ENCODE results near the gene BCL2L15. TPM values are rescaled to one million over a fixed set of nuclear protein-coding genes. Genes with fewer than 3 reads are reported as not detected.

Gene BCL2L15
- total and polyA plus RNA-seq, 2 donors (not counting 3 experiments of a cell fraction or from before 2014, with no cell fraction given): 0.28 to 0.29 TPM

GRCh38 chr1:113849072-113849471 lies 38.3 kb downstream of the BCL2L15 start:
- Histone ChIP-seq H3K4me3 (replicated peaks in 1 of 3; ENCODE audit: insufficient read depth in 1 of 3, low read depth in 1 of 3, low read length in 3 of 3) (no peak overlapping the region), H3K4me2 (ENCODE audit: insufficient read depth, low read length) (no peak overlapping the region), H2AFZ (ENCODE audit: low read depth, low read length) (no peak overlapping the region), H3K9me3 (replicated peaks; ENCODE audit: control insufficient read depth, insufficient read depth, low read length) (no peaks in the 10 kb centered on the region), H3K36me3 (ENCODE audit: control insufficient read depth in 2 of 2, extremely low read depth in 1 of 2, insufficient read depth in 2 of 2, low read length in 2 of 2) (no peaks in the 10 kb centered on the region), H3K79me2 (ENCODE audit: control insufficient read depth, insufficient read depth, low read length) (no peaks in the 10 kb centered on the region), H3K4me1 (ENCODE audit: control insufficient read depth, extremely low read depth, insufficient read depth, low read length) (no peaks in the 10 kb centered on the region), H3K27me3 (ENCODE audit: control insufficient read depth in 2 of 2, insufficient read depth in 2 of 2, low read length in 2 of 2) (no peaks in the 10 kb centered on the region), H3K9me1 (replicated peaks; ENCODE audit: control insufficient read depth, extremely low read depth, insufficient read depth, low read length) (no peaks in the 10 kb centered on the region), H3K27ac (ENCODE audit: insufficient read depth, low read depth, low read length) (no peak overlapping the region), H3K9ac (replicated peaks; ENCODE audit: extremely low read depth, insufficient read depth, low read length) (no peak overlapping the region), H4K20me1 (replicated peaks; ENCODE audit: control insufficient read depth, extremely low read depth, insufficient read depth, low read length) (no peaks in the 10 kb centered on the region)
- dilution Hi-C loops (cut with MboI; ENCODE audit: extremely low pct_ligation_motif_present, low sequenced_read_pairs) (no loop called here), intact Hi-C loops (cut with micrococcal nuclease) (no loop called here)
- POLR2A ChIA-PET: no interaction called here
- no TSS peak for BruUV-seq (replicated peaks)
- CTCF ChIA-PET: interaction anchor here (1.3 kb wide), 1 partner anchor 10 kb away, joined by 3 read pairs; no protein-coding TSS in a partner anchor
- no peak for TF ChIP-seq EZH2 (IDR thresholded peaks at IDR 0.05; ENCODE audit: borderline replicate concordance, low read depth, low read length, severe bottlenecking)
- TF ChIP-seq GATA2 (IDR thresholded peaks at IDR 0.05; ENCODE audit: insufficient read depth, insufficient read length, low read depth, low read length): no peak
- TF ChIP-seq POLR2AphosphoS5 (IDR thresholded peaks at IDR 0.05; ENCODE audit: insufficient read depth, low read depth, low read length): no peak
- FAIRE-seq: no peak
- DNase-seq (ENCODE audit: low read depth, low spot score): no peak

GRCh38 chr1:113846391-113847035 lies 40.9 kb downstream of the BCL2L15 start:
- no peaks in the 10 kb centered on the region for H3K36me3 ChIP-seq (ENCODE audit: control insufficient read depth in 2 of 2, extremely low read depth in 1 of 2, insufficient read depth in 2 of 2, low read length in 2 of 2)
- FAIRE-seq (no peak), DNase-seq (ENCODE audit: low read depth, low spot score) (no peak)
- TF ChIP-seq JUN (IDR thresholded peaks at IDR 0.05; ENCODE audit: borderline replicate concordance, insufficient read depth, insufficient read length, low read depth) (no peak), POLR2A (IDR thresholded peaks at IDR 0.05; ENCODE audit: low read depth, low read length) (no peak), MYC (IDR thresholded peaks at IDR 0.05; ENCODE audit: low read depth, low read length) (no peak), FOS (IDR thresholded peaks at IDR 0.05; ENCODE audit: borderline replicate concordance, insufficient read depth, low read length) (no peak), EZH2 (IDR thresholded peaks at IDR 0.05; ENCODE audit: borderline replicate concordance, low read depth, low read length, severe bottlenecking) (no peak), POLR2AphosphoS5 (IDR thresholded peaks at IDR 0.05; ENCODE audit: insufficient read depth, low read depth, low read length) (no peak), GATA2 (IDR thresholded peaks at IDR 0.05; ENCODE audit: insufficient read depth, insufficient read length, low read depth, low read length) (no peak)
- TF ChIP-seq, protein P1, sequence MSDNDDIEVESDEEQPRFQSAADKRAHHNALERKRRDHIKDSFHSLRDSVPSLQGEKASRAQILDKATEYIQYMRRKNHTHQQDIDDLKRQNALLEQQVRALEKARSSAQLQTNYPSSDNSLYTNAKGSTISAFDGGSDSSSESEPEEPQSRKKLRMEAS (IDR thresholded peaks at IDR 0.05; ENCODE audit: insufficient read depth, insufficient read length): no peak
- TF ChIP-seq, protein P2, sequence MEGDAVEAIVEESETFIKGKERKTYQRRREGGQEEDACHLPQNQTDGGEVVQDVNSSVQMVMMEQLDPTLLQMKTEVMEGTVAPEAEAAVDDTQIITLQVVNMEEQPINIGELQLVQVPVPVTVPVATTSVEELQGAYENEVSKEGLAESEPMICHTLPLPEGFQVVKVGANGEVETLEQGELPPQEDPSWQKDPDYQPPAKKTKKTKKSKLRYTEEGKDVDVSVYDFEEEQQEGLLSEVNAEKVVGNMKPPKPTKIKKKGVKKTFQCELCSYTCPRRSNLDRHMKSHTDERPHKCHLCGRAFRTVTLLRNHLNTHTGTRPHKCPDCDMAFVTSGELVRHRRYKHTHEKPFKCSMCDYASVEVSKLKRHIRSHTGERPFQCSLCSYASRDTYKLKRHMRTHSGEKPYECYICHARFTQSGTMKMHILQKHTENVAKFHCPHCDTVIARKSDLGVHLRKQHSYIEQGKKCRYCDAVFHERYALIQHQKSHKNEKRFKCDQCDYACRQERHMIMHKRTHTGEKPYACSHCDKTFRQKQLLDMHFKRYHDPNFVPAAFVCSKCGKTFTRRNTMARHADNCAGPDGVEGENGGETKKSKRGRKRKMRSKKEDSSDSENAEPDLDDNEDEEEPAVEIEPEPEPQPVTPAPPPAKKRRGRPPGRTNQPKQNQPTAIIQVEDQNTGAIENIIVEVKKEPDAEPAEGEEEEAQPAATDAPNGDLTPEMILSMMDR (IDR thresholded peaks at IDR 0.05; ENCODE audit: extremely low read depth in 1 of 2, insufficient read depth in 1 of 2, low read depth in 1 of 2, low read length in 2 of 2): no peak
- H3K9me1 ChIP-seq (replicated peaks; ENCODE audit: control insufficient read depth, extremely low read depth, insufficient read depth, low read length): no peaks in the 10 kb centered on the region
- no peaks in the 10 kb centered on the region for H4K20me1 ChIP-seq (replicated peaks; ENCODE audit: control insufficient read depth, extremely low read depth, insufficient read depth, low read length)
- intact Hi-C loops (cut with micrococcal nuclease) (no loop called here), dilution Hi-C loops (cut with MboI; ENCODE audit: extremely low pct_ligation_motif_present, low sequenced_read_pairs) (no loop called here)
- no peak overlapping the region for H2AFZ ChIP-seq (ENCODE audit: low read depth, low read length)
- no peak overlapping the region for H3K27ac ChIP-seq (ENCODE audit: insufficient read depth, low read depth, low read length)
- no TSS peak for BruUV-seq (replicated peaks)
- no peaks in the 10 kb centered on the region for H3K9me3 ChIP-seq (replicated peaks; ENCODE audit: control insufficient read depth, insufficient read depth, low read length)
- no peak overlapping the region for H3K9ac ChIP-seq (replicated peaks; ENCODE audit: extremely low read depth, insufficient read depth, low read length)
- H3K4me3 ChIP-seq (replicated peaks in 1 of 3; ENCODE audit: insufficient read depth in 1 of 3, low read depth in 1 of 3, low read length in 3 of 3): no peak overlapping the region
- no peak overlapping the region for H3K4me2 ChIP-seq (ENCODE audit: insufficient read depth, low read length)
- POLR2A ChIA-PET: no interaction called here
- H3K79me2 ChIP-seq (ENCODE audit: control insufficient read depth, insufficient read depth, low read length): no peaks in the 10 kb centered on the region
- no peaks in the 10 kb centered on the region for H3K27me3 ChIP-seq (ENCODE audit: control insufficient read depth in 2 of 2, insufficient read depth in 2 of 2, low read length in 2 of 2)
- no peaks in the 10 kb centered on the region for H3K4me1 ChIP-seq (ENCODE audit: control insufficient read depth, extremely low read depth, insufficient read depth, low read length)
- CTCF ChIA-PET: no interaction called here

All from endothelial cell of umbilical vein (primary cell).